ENCODE data around the gene NOXA1.

GRCh38 chr9:137402746-137403145 lies 20.4 kb upstream of the NOXA1 start:
- TF ChIP-seq MAX (IDR thresholded peaks at IDR 0.05), result no peak
- TF ChIP-seq ATF3 (IDR thresholded peaks at IDR 0.05), result no peak
- TF ChIP-seq RAD21 (IDR thresholded peaks at IDR 0.05), result no peak
- TF ChIP-seq CTCF (IDR thresholded peaks at IDR 0.05; ENCODE audit: low read depth, low read length, missing input control), result no peak
- TF ChIP-seq TAF1 (conservative IDR thresholded peaks at IDR 0.05), result no peak
- TF ChIP-seq YY1 (IDR thresholded peaks at IDR 0.05), result no peak
- TF ChIP-seq SP1 (IDR thresholded peaks at IDR 0.05), result no peak
- TF ChIP-seq FOXA1 (IDR thresholded peaks at IDR 0.05), result no peak

Data from liver (tissue), 3 donors.